Right lobe of liver (tissue), 6 donors: Measurements from ENCODE around the gene CNOT6L. TPM values are rescaled to one million over a fixed set of nuclear protein-coding genes. Genes with fewer than 3 reads are reported as not detected.

Experiments
- ATAC-seq, 4 donors: fragments of 200-7000 bp; cut with Tn5 transposase; one replicate each; pipeline ENCODE4 v1.9.1; 2020; ENCODE audit warnings: mild to moderate bottlenecking in 4 of 4, moderate library complexity in 4 of 4
- DNase-seq, 3 donors: peaks; one replicate each; pipeline ENCODE4 v3.0.0-alpha.2; 2020
- H3K27ac ChIP-seq, 3 donors: fragments of 200-600 bp; one replicate each; pipeline ENCODE4 v1.8.0; 2022
- H3K27me3 ChIP-seq, 2 donors: fragments of 200-600 bp; one replicate each; pipeline ENCODE4 v1.8.0; 2022
- H3K36me3 ChIP-seq, 4 donors: fragments of 200-600 bp; sonication (generic) in 1 of 4; one replicate each; pipeline versions ENCODE4 v1.5.1 to v1.8.0; 2017 to 2022; ENCODE audit warnings: control low read depth in 1 of 4
- H3K4me1 ChIP-seq, 4 donors: fragments of 200-600 bp; sonication (generic) in 1 of 4; one replicate each; pipeline versions ENCODE4 v1.5.1 to v1.8.0; 2017 to 2022; ENCODE audit warnings: control low read depth in 1 of 4
- H3K4me3 ChIP-seq, 3 donors: fragments of 200-600 bp; one replicate each; pipeline ENCODE4 v1.8.0; 2022
- H3K9me3 ChIP-seq, 4 donors: fragments of 200-600 bp; sonication (generic) in 1 of 4; one replicate each; pipeline versions ENCODE4 v1.5.1 to v1.8.0; 2017 to 2022; ENCODE audit warnings: control low read depth in 1 of 4
- POLR2A ChIP-seq: fragments of 450-650 bp; IDR thresholded peaks from one replicate; pipeline ENCODE4 v1.6.1; 2017; ENCODE audit warnings: antibody characterized with exemption, mild to moderate bottlenecking
- WGBS: methylation state at CpG from one replicate; pipeline ENCODE4 v1.1.6; 2018; ENCODE audit warnings: low coverage, low lambda C conversion rate; ENCODE audit not compliant: insufficient coverage; ENCODE audit errors: missing lambda C conversion rate; 5-methylcytosine and 5-hydroxymethylcytosine counted together
- intact Hi-C, 2 donors: fragments of 100-400 bp; cut with DNase I; formaldehyde crosslinking; loops; one replicate each; pipeline versions ENCODE4 v1.11.2 to v1.14.1; 2022
- total RNA-seq, 6 experiments: library from RNA; depleted of rRNA in 2 of 6; stranded (reverse); fragments of >200 nt in 2 of 6; fragmentation: NEBNext Ultra II Directional in 3 of 6; extraction: Animal tissue kit (Norgen Biotek cat#: 25700) in 3 of 6; gene quantifications; one replicate each; pipeline versions ENCODE4 v1.1.0 to v1.2.4, GENCODE V29; 2016 to 2023
- TF ChIP-seq, protein P1 (sequence below), 4 donors: fragments of 200-600 bp in 3 of 4; fragments of 450-650 bp in 1 of 4; IDR thresholded peaks; one replicate each; pipeline versions ENCODE4 v1.5.1 to v1.8.0; 2016 to 2022; ENCODE audit warnings: antibody characterized with exemption in 4 of 4, mild to moderate bottlenecking in 2 of 4
- donor health status: DM: no; HTN: yes; CAD: no.
- donor health status: DM: no; HTN: no; CAD: no.
- donor health status: DM: no; HTN: no; CAD: no.
- donor health status: DM: no; HTN: yes; CAD: no.
- donor health status: DM: no; HTN: yes; CAD: no.

Gene CNOT6L
- total RNA-seq, 6 experiments from 2014 or later = 9.1 to 38.1 (median 25.0) TPM

DNA sequence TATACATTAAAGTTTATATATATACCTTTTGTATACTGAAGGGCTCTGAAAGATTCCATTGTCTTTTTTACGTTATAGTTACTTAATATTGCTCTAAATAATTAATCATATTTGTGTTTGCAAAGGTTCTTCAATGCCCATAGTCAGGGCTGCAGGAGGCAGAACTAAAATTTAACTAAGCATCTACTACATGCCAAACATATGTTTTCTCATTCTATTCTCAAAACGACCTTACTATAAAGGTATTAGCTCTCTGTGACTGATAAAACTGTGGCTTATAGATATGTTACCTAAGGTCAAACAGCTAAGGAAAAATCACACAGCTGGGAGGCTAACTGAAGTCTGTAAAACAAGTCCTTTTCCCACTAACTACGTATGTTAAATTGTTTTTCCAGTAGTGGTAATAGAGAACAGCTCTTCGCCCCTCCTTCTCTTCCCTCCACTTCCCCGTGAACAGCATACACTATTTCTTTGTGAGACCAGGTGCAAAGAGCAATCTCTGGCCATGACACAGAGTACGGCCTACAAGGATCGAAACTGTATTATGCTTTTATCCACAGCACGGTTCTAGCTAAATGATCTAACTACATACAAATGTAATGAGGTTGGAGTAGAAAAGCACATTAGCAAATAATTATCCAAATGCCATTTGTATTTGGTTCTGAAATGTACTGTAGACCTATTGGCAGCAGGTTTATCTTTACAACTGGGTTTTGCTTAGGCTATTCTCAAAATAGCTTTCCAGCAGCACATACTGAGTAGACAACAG lies 1.7 kb downstream of the CNOT6L start:
- Histone ChIP-seq H3K9me3 (no peaks in the 10 kb centered on the region), H3K27ac (peak overlapping the region; percentile 99), H3K27me3 (no peaks in the 10 kb centered on the region), H3K4me3 (peak overlapping the region; percentile 74 to 84 (median 83)), H3K4me1 (peaks cover 0 to 49% (median 13%) of the 10 kb centered on the region in 4 donors), H3K36me3 (no peaks in the 10 kb centered on the region)
- DNase-seq (no peak), ATAC-seq (peak; percentile 6 to 38 (median 34))
- WGBS = 6% methylated on average over 8 of the region's 8 CpGs
- intact Hi-C loops = no loop called here
- TF ChIP-seq POLR2A = peak; percentile 43
- TF ChIP-seq, protein P1, sequence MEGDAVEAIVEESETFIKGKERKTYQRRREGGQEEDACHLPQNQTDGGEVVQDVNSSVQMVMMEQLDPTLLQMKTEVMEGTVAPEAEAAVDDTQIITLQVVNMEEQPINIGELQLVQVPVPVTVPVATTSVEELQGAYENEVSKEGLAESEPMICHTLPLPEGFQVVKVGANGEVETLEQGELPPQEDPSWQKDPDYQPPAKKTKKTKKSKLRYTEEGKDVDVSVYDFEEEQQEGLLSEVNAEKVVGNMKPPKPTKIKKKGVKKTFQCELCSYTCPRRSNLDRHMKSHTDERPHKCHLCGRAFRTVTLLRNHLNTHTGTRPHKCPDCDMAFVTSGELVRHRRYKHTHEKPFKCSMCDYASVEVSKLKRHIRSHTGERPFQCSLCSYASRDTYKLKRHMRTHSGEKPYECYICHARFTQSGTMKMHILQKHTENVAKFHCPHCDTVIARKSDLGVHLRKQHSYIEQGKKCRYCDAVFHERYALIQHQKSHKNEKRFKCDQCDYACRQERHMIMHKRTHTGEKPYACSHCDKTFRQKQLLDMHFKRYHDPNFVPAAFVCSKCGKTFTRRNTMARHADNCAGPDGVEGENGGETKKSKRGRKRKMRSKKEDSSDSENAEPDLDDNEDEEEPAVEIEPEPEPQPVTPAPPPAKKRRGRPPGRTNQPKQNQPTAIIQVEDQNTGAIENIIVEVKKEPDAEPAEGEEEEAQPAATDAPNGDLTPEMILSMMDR (IDR thresholded peaks at IDR 0.05) = no peak

DNA sequence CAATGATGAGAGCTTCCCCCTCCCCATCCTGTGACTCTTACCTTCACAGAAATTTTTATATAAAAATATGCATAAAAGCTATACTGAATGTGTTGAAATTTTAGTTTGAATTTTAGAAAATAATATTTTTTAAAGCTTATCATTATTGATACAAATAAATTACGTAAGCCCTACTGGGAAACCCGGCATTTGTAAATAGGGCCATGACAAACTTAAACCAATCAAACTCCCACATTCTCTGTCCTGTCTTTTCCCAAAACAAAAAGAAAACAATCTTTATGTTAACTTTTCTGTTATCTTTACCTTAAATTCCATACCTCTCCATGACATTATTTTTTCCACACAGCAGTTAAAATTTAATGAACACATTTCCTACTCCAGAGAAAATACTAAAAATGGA lies 2.6 kb downstream of the CNOT6L start:
- Histone ChIP-seq H3K4me1 (peaks cover 0 to 45% (median 13%) of the 10 kb centered on the region in 4 donors), H3K9me3 (no peaks in the 10 kb centered on the region), H3K27ac (peak overlapping the region in 2 of 3 donors; percentile 99), H3K4me3 (no peak overlapping the region), H3K36me3 (no peaks in the 10 kb centered on the region), H3K27me3 (no peaks in the 10 kb centered on the region)
- TF ChIP-seq POLR2A = no peak
- TF ChIP-seq, protein P1 (IDR thresholded peaks at IDR 0.05) = no peak
- intact Hi-C loops = no loop called here
- no peak for ATAC-seq
- WGBS = 27% methylated on average over 2 of the region's 2 CpGs
- DNase-seq = no peak

DNA sequence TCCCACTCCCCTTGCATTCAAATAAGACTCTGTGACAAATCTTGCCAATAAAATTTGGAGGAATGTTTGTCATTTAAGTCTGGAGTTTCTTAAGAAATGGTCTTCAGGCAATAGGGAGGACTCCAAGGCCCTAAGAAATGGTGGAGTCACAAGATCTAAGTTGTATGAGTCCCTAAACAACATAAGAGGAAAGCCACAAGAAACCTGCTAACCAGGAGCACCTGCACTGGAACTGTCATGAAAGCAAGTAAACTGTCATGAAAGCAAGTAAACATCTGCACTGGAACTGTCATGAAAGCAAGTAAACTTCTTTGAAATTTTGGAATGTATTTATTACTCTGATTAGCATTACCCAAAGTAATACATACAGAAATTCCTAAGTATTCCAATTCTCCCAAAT lies 3.5 kb downstream of the CNOT6L start:
- TF ChIP-seq, protein P1 (IDR thresholded peaks at IDR 0.05) = no peak
- no peak for TF ChIP-seq POLR2A
- Histone ChIP-seq H3K27me3 (no peaks in the 10 kb centered on the region), H3K9me3 (no peaks in the 10 kb centered on the region), H3K36me3 (no peaks in the 10 kb centered on the region), H3K4me1 (peaks cover 0 to 39% (median 11%) of the 10 kb centered on the region in 4 donors), H3K4me3 (no peak overlapping the region), H3K27ac (peak overlapping the region in 2 of 3 donors; percentile 15 to 25)
- intact Hi-C loops = no loop called here
- no peak for ATAC-seq
- no peak for DNase-seq

DNA sequence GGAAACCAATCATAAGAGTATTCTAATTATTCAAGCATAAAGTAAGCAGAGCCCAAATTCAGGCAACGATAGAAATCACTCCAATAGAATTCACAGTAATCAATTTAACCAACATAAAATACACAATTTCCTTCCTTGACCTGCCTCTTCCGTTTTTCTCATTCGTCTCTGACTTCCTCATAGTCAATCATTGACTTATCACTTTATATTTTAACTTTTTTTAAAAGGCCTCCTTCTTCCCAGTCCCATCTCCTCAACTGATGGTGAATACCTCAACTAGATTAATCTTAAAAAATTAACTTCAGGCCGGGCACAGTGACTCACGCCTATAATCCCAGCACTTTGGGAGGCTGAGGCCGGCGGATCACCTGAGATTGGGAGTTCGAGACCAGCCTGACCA lies 13.3 kb downstream of the CNOT6L start:
- ATAC-seq = no peak
- Histone ChIP-seq H3K27ac (no peak overlapping the region), H3K4me1 (peaks cover 0 to 15% (median 5%) of the 10 kb centered on the region in 4 donors), H3K27me3 (no peaks in the 10 kb centered on the region), H3K36me3 (no peaks in the 10 kb centered on the region), H3K9me3 (no peaks in the 10 kb centered on the region), H3K4me3 (no peak overlapping the region)
- intact Hi-C loops = no loop called here
- DNase-seq = no peak
- TF ChIP-seq, protein P1 (IDR thresholded peaks at IDR 0.05) = no peak
- no peak for TF ChIP-seq POLR2A
- WGBS = 69% methylated on average over 8 of the region's 8 CpGs
